SK-N-SH treated with all-trans-retinoic acid at 6 μM for 48 hours (cell line): ENCODE results near the gene MECR.

Source experiments
- ARNTL ChIP-seq: fragments of 450-650 bp; formaldehyde crosslinking; IDR thresholded peaks from 2 replicates; pipeline ENCODE4 v1.5.0; 2020; ENCODE audit warnings: low read depth, mild to moderate bottlenecking, moderate library complexity, borderline replicate concordance
- ISL1 ChIP-seq: fragments of 250-450 bp; sonication (Bioruptor Pico); IDR thresholded peaks from 2 replicates; pipeline ENCODE4 v2.1.2; 2022; ENCODE audit warnings: mild to moderate bottlenecking, moderate library complexity
- TCF4 ChIP-seq: fragments of 250-450 bp; sonication (Bioruptor Pico); IDR thresholded peaks from 2 replicates; pipeline ENCODE4 v1.8.0; 2021; ENCODE audit warnings: mild to moderate bottlenecking, moderate library complexity, borderline replicate concordance
- ZFP30 ChIP-seq: fragments of 450-650 bp; formaldehyde crosslinking; IDR thresholded peaks from 2 replicates; pipeline ENCODE4 v1.5.0; 2022; ENCODE audit warnings: mild to moderate bottlenecking, moderate library complexity
- TF ChIP-seq, protein P1 (sequence below): fragments of 250-450 bp; sonication (Bioruptor Pico); IDR thresholded peaks from 2 replicates; pipeline ENCODE4 v1.5.1; 2020; ENCODE audit warnings: low read depth, mild to moderate bottlenecking, moderate library complexity
- TF ChIP-seq, protein P2 (sequence below): fragments of 250-450 bp; sonication (Bioruptor Pico); IDR thresholded peaks from 2 replicates; pipeline ENCODE4 v1.8.0; 2020; ENCODE audit warnings: mild to moderate bottlenecking, moderate library complexity, borderline replicate concordance
- TF ChIP-seq, protein P3 (sequence below): fragments of 250-450 bp; sonication (Bioruptor Pico); IDR thresholded peaks from 2 replicates; pipeline ENCODE4 v1.5.1; 2021; ENCODE audit warnings: mild to moderate bottlenecking, moderate library complexity

DNA sequence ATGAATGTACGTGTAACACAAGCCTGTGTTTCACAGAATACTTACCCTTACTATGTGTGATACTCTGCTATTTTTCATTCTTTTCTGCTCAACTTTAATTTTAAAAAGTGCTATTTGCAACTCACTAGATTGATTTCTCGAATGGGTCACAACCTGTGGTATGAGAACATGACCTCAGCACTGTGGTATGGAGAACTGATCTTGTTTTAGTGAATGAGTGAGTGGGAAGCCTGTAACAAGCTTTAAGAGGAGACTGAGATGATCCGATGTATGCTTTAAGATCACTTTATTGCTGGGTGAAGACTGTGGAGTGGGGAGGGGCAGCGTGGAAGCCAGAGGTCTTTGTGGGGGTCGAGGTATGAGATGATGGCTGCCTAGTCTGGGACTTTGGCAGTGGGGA lies 21.6 kb downstream of the MECR start:
- TF ChIP-seq, protein P1, sequence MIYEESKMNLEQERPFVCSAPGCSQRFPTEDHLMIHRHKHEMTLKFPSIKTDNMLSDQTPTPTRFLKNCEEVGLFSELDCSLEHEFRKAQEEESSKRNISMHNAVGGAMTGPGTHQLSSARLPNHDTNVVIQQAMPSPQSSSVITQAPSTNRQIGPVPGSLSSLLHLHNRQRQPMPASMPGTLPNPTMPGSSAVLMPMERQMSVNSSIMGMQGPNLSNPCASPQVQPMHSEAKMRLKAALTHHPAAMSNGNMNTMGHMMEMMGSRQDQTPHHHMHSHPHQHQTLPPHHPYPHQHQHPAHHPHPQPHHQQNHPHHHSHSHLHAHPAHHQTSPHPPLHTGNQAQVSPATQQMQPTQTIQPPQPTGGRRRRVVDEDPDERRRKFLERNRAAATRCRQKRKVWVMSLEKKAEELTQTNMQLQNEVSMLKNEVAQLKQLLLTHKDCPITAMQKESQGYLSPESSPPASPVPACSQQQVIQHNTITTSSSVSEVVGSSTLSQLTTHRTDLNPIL (CRISPR knock-in tag) = no peak
- no peak for TF ChIP-seq ARNTL (CRISPR knock-in tag)
- TF ChIP-seq TCF4 (CRISPR knock-in tag) = no peak
- TF ChIP-seq ZFP30 = no peak
- TF ChIP-seq, protein P2, sequence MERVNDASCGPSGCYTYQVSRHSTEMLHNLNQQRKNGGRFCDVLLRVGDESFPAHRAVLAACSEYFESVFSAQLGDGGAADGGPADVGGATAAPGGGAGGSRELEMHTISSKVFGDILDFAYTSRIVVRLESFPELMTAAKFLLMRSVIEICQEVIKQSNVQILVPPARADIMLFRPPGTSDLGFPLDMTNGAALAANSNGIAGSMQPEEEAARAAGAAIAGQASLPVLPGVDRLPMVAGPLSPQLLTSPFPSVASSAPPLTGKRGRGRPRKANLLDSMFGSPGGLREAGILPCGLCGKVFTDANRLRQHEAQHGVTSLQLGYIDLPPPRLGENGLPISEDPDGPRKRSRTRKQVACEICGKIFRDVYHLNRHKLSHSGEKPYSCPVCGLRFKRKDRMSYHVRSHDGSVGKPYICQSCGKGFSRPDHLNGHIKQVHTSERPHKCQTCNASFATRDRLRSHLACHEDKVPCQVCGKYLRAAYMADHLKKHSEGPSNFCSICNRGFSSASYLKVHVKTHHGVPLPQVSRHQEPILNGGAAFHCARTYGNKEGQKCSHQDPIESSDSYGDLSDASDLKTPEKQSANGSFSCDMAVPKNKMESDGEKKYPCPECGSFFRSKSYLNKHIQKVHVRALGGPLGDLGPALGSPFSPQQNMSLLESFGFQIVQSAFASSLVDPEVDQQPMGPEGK (CRISPR knock-in tag) = no peak
- TF ChIP-seq, protein P3, sequence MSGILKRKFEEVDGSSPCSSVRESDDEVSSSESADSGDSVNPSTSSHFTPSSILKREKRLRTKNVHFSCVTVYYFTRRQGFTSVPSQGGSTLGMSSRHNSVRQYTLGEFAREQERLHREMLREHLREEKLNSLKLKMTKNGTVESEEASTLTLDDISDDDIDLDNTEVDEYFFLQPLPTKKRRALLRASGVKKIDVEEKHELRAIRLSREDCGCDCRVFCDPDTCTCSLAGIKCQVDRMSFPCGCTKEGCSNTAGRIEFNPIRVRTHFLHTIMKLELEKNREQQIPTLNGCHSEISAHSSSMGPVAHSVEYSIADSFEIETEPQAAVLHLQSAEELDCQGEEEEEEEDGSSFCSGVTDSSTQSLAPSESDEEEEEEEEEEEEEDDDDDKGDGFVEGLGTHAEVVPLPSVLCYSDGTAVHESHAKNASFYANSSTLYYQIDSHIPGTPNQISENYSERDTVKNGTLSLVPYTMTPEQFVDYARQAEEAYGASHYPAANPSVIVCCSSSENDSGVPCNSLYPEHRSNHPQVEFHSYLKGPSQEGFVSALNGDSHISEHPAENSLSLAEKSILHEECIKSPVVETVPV (CRISPR knock-in tag) = no peak
- no peak for TF ChIP-seq ISL1
